HepG2 (cell line): ENCODE measurements around the gene ZNF71.

Experiments
- PBX2 ChIP-seq: IDR thresholded peaks from 2 replicates; pipeline ENCODE4 v1.6.1; 2016; ENCODE audit warnings: control low read depth
- POLR2A ChIP-seq, 2 experiments: IDR thresholded peaks; 2 replicates each; pipeline ENCODE4 v1.6.1; 2011; ENCODE audit warnings: low read depth in 2 of 2, low read length in 2 of 2, mild to moderate bottlenecking in 1 of 2, moderate library complexity in 1 of 2; ENCODE audit not compliant: insufficient read depth in 1 of 2
- PRPF4 ChIP-seq: fragments of 200-400 bp; formaldehyde crosslinking; IDR thresholded peaks from 2 replicates; pipeline ENCODE4 v1.6.1; 2016; ENCODE audit warnings: low read length, low read depth; ENCODE audit not compliant: poor library complexity, severe bottlenecking
- SIN3B ChIP-seq: fragments of 150-350 bp; IDR thresholded peaks from 2 replicates; pipeline ENCODE4 v1.6.1; 2014; ENCODE audit warnings: low read length
- ZNF512 ChIP-seq: sonication (generic); formaldehyde crosslinking; IDR thresholded peaks from 2 replicates; pipeline ENCODE4 v1.4.0; 2020; ENCODE audit warnings: mild to moderate bottlenecking, missing genetic modification reagents

- TF ChIP-seq PRPF4 (no peak), POLR2A (IDR thresholded peaks at IDR 0.05; ENCODE audit: insufficient read depth in 1 of 2, low read depth in 2 of 2, low read length in 2 of 2) (no peak), PBX2 (CRISPR knock-in tag) (no peak), ZNF512 (CRISPR knock-in tag) (no peak), SIN3B (no peak)
Measured at GRCh38 chr19:56613639-56614038, 18.5 kb downstream of the ZNF71 start.
